ENCODE data around the gene ZNF836.
"Not testable (repeated sequence)": the region's sequence is repeated elsewhere in the genome, so short reads cannot be mapped to it uniquely, and the experiment has no call there.

Gene ZNF836

DNA sequence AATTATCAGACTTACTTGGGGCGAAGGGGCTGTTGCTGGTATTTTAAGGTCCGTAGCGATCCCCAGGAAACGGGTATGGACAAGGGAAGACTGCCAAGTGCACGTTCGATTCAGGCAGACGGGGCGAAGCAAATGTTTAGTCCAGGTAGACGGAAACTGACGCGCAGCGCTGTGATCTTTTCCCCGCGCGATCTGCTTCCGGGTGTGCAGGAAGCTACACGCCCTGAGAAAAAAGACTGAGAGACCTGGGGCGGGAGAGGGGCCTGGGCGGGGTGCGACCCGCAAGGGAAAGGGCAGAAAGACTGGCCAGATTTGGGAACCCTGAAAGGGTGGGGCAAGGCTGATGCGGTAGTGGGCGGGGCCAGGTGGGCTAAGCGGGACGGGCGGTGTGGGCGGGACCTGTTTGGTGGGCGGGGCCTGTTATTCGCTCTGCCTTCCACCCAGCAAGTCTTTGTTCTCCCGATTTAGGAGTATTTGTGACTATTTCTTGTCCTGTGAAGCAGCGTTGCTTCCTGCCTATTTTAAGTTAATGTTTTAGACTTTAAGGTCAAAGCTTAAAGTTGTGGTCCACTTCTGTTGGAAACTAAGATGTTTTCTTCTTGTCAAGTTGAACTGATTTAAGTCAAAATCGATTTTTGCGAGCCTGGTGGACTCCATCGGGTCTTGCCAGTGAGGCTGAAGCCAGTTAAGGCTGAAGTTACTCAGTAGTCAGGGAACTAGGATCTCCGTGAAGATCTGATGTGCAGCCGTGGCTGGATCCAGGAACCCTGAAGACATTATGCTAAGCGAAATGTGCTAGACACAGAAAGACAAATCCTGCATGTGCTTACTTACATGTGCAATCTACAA is at the start of gene ZNF836:
ZNF836 (minus strand) TSS at position 301 of the 849 bp plus-strand sequence. CDS start 3,549 bp downstream, outside the sequence.
- peak; percentile 93 for DNase-seq

DNA sequence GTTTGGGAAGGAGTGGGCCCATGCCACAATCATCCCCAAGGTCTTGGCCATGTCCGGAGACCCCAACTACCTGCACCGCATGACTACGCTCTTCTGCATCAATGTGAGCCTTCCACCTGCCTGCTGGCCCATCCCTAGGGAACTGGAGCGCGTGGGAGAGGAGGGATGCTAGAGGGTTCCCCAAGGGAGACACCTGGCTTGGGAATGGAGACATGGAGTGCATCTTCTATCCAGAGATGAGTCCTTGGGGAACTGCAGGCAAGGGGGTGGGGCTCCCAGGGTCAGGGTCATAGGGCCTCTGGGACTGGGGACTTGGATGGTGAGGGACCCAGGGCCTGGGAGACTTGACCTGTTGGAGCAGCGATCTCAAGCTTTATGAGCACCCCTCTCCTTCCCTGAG is 49.6 kb upstream of the ZNF836 start:
- DNase-seq = no peak

DNA sequence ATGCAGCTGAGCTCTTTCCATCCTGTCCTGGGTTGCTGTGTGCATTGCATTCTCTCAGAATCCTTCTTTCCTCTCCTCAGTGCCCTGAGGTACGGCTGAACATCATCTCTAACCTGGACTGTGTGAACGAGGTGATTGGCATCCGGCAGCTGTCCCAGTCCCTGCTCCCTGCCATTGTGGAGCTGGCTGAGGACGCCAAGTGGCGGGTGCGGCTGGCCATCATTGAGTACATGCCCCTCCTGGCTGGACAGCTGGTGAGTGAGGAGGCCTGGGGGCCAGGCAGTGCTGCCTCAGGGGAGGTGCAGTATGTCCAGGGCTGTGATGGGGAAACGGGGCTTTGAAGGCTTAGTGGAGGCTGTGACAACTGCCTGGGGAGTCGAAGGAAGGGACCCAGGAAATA is 48.2 kb upstream of the ZNF836 start:
- DNase-seq = no peak

DNA sequence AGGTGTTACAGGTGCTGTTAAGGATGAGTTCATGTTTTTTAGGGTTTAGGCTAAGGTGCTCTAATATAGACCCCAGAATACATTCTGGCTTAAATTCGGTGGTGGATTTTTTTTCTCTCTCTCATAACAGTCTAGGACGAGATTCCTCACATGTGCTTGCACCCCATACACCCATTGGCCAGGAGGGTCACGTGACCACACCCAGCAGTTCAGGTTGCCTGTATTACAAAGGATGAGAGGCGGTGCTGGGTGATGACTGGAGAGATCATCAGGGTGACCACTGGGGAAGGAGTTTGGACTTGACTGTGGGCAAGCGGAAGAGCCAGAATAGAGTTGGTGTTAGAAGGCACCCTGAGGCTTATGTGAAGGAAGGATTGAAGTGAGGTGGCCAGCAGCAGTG is 46.2 kb upstream of the ZNF836 start:
- DNase-seq = no peak

DNA sequence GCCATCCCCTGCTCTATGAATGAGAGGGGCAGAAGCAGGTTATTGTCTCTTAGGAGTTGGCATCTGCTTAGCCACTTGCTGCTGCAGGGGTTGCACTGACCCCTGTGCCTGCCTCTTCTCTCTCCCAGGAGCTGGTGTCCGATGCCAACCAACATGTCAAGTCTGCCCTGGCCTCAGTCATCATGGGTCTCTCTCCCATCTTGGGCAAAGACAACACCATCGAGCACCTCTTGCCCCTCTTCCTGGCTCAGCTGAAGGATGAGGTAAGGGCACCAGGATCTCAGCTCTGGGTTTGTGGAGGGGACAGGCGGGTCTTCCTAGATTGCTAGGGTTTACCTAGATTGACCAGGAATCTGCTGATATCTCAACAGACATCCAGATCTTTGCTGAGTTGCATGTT is 45.0 kb upstream of the ZNF836 start:
- DNase-seq = no peak

DNA sequence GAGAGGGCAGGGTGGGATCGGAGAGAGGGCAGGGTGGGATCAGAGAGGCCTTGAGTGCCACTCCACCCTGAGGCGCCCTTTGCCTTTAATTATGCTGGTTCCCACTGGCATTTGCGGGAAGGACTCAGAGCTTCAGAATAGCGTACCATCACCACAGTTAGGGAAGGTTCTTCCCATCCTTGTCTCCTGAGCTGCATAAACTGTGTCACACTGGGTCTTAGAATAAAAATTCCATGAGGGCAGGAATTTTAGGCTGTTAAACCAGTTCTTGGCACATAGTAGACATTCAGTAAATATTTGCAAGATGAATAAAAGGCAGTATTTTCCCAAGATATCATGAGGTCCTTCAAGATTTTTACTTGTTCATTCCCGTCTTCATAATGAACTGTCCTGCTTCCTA is 42.8 kb upstream of the ZNF836 start:
- no peak for DNase-seq

DNA sequence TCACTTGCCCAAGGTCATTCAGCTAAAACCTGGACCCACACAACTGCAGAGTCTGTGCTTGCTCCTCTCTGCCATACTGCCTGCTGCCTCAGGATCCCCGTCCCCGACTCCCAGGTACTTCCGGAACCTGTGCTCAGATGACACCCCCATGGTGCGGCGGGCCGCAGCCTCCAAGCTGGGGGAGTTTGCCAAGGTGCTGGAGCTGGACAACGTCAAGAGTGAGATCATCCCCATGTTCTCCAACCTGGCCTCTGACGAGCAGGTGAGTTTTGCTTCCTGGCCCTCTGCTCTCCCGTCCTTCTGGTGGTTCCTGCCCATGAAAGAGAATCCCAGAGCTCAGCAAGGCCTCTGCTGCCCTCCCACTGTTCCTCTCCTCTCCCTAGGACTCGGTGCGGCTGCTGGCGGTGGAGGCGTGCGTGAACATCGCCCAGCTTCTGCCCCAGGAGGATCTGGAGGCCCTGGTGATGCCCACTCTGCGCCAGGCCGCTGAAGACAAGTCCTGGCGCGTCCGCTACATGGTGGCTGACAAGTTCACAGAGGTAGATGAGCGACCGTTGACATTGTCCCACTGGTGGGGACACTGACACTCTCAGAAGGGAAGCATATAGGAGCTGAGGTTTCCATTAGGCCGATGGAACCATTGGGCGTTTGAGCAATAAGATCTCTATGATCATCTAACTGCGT is 41.3 kb upstream of the ZNF836 start:
- no peak for DNase-seq

DNA sequence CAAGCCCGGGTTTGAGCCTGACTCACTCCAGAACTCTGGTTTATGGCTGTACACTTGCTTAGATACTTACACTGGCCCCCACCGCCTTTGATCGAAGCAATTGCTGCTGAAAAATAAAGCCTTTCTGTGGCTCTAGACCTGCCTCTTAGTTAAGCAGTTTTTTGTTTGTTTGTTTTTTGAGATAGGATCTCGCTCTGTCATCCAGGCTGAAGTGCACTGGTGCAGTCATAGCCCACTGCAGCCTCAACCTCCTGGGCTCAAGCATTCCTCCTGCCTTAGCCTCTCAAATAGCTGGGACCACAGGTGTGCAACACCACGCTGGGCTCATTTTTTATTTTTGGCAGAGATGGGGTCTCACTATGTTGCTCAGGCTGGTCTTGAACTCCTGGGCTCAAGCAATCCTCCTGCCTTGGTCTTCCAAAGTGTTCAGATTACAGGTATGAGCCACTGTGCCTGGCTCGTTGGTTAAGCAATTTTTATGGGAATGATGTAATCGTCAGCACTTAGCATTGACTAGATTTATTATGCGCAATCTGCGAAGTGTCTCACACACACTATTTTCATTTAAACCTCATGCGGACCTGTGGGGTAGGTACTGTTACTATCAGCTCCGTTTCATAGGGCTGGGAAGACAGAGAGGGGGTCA is 40.6 kb upstream of the ZNF836 start:
- DNase-seq = no peak

DNA sequence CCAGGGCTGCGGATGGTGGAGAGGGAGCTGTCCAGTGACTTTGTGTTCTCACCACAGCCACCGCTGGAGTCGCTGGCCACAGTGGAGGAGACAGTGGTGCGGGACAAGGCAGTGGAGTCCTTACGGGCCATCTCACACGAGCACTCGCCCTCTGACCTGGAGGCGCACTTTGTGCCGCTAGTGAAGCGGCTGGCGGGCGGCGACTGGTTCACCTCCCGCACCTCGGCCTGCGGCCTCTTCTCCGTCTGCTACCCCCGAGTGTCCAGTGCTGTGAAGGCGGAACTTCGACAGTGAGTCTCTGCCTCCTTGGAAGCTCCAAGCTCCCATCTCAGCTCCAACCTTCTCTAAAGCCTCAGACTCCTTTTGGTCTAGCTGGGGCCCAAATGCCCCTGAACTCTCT is 39.8 kb upstream of the ZNF836 start:
- no peak for DNase-seq

DNA sequence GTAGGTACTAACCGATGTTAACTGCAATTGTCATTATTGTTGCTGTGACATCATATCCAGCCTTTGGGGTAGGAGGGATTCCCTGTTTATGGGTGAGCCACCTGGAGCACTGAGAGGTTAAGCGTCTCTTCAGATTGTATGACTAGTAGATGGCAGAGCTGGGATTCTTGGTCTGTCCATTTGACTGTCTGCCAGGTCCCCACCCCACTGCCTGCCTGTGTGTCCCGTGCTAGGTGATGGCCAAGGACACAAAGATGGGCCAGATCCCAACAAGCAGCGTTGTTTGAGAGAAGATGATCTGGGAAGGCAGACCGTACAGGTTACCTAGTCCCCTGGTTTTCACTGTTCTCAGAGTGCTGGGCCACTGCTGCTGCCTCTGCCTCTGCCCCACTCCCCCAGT is 35.1 kb upstream of the ZNF836 start:
- DNase-seq = no peak

DNA sequence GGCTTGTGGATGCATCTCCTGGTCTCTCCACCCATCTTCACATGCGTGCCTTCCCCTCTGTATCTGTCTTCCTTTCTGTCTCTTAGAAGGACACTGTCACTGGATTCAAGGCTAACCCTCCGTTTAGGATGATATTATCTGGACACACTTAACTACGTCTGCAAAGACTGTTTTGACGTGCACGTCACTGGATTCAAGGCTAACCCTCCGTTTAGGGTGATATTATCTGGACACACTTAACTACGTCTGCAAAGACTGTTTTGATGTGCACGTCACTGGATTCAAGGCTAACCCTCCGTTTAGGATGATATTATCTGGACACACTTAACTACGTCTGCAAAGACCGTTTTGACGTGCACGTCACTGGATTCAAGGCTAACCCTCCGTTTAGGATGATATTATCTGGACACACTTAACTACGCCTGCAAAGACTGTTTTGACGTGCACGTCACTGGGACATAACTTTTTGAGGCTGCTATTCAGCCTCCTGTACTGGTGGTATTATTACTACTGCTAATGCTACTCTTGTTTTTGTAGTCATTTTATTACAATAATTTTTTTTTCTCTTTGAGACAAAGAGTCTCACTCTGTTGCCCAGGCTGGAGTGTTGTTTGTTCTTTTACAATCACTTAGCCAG is 29.5 kb upstream of the ZNF836 start:
- not testable (repeated sequence) for DNase-seq

DNA sequence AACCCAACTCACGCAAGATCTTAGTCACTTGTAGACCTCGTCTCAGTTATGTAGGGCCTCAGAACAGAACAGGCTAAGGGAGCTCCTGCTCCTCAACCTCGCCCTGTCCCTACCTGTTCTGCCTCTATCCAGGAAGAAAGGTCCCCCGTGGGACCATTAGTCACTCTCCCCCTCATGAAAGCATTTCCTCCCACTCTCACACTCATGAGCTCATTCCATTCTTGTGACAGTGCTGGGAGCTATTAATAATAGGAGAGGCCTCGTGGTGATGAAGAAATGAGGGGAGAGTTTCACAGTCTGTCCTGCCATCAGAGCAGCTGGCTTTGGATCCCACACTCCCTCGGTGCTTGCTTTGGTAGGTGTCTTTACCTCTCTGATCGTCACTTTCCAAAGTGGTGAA is 28.6 kb upstream of the ZNF836 start:
- no peak for DNase-seq

DNA sequence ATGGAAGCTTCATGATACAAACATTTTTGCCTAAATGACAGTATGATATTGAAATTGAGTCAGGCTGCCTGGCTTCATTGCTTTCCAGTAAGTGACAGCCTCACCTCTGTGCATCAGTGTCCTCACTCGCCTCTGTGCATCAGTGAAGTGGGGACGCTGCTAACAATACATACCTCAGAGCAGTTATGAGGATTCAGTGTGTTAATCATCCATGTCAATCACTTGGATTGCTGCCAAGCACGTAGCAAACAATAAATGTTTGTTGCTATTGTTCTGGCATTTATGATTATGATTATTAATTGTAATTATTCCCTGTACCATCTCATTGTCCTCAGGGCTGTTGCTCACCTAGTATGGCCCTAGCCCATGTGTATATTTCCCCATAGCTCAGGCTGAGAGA is 27.3 kb upstream of the ZNF836 start:
- no peak for DNase-seq

DNA sequence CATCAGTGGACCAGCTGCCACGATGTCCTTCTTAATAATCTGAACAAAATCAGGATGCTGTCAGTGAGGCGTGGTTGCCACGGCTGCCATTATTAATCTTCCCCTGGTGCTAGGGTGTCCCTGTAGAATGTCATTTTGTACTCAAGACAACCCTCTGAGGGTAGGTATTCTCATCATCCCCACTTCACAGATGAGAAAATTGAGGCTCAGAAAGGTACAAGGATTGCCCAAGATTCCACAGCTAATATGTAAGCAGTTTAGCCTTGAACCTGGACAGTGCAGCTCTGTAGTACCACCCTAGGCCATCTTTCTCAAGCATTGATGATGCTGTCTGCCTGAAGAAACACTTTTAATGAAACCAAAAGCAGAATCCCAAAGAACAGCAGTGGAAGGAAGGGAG is 26.5 kb upstream of the ZNF836 start:
- no peak for DNase-seq

DNA sequence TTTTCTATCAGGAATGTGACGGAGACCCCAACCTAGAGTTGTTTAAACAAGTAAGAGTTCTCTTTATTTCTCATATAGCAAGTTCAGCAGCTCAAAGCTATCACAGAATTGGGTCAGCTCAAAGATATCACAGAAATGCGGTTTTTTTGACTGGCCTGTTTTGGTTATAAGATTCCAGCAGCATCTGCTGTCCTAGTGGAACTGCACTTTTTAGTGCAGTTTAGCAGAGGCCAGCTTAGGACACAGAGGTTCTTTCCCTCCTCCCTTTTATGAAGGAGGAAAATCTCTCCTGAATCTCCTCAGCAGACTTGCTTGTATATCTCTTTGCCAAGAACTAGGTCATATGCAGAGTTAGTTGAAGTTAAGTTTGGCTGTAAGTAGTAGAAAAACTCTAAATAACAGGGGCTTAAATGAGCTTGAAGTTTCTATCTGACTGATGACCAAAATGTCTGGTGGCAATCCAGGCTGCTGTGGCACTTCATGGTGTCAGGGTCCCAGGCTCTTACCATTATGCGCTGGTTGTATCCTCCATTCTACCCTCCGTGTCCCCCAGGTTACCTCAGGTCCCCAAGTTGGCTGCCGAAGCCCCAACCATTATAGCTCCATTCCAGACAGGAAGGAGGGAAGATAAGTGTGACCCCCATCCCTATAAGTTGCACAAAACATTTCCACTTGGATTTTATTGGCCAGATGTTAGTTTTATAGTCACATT is 25.0 kb upstream of the ZNF836 start:
- DNase-seq = no peak

DNA sequence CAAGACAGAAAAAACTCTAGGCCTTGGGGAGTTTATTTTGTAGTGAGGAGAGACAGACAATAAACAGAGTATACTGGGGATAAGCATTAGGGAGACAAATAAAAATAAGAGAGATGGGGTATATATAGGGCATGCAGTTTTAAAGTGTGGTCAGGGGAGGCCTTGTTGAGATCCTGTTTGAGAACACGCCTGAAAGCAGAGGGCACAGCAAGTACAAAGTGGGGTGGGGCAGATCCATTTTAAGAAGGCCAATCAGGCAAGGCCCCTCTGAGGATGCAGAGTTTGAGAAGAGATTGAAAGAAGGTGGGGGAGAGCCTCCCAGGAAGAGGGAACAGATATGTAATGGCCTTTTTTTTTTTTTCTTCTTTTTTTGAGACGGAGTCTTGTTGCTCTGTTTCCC is 20.5 kb upstream of the ZNF836 start:
- no peak for DNase-seq

DNA sequence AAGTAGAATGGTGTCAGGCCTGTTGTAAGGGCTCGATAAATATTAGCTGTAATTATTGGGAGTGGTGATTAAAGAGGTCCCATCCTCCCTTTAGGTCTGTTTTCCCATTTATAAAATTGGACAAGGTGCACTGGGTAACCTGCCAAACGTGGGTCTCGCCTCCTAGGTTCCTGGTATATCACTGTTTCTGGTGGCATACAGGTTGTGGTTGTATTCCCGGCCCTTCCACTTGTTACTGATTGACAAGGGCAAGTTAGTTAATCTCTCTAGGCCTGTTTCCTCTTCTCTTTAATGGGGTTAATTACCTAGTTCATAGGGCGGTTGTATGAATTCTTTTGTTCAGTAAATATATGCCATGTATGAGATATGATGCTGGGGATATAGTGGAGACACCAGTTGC is 20.0 kb upstream of the ZNF836 start:
- DNase-seq = no peak

DNA sequence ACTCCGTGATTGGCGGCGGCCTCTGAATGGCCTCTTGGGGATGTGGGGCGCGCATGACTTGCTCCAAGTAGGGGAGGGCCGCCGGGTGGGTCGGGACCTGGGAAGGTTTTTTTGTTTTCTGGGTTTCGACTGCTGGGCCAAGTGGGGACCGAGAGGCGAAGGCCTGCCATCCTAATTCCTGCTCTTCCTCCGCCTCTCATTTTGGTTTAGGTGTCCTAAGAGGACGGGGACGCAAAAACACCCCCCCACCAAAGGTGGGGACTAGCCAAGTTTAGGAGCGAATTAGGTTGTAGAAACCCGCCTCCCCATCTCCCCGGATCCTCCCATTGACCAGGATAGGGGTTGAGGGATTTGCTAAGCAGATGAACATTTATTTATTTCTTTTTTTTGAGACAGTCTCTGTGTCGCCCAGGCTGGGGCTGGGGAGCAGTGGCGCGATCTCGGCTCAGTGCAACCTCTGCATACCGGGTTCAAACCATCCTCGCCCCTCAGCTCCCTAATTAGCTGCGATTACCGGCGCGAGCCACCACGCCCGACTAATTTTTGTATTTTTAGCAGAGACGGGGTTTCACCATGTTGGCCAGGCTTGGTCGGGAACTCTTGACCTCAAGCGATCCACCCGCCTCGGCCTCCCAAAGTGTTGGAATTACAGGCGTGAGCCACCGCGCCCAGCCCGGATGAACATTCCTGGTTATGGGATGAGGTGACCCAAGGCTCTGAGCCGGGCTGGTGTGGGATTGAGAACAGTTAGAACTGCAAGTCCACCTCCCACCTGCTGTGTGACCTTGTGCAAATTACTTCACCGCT is 19.3 kb upstream of the ZNF836 start:
- no peak for DNase-seq

DNA sequence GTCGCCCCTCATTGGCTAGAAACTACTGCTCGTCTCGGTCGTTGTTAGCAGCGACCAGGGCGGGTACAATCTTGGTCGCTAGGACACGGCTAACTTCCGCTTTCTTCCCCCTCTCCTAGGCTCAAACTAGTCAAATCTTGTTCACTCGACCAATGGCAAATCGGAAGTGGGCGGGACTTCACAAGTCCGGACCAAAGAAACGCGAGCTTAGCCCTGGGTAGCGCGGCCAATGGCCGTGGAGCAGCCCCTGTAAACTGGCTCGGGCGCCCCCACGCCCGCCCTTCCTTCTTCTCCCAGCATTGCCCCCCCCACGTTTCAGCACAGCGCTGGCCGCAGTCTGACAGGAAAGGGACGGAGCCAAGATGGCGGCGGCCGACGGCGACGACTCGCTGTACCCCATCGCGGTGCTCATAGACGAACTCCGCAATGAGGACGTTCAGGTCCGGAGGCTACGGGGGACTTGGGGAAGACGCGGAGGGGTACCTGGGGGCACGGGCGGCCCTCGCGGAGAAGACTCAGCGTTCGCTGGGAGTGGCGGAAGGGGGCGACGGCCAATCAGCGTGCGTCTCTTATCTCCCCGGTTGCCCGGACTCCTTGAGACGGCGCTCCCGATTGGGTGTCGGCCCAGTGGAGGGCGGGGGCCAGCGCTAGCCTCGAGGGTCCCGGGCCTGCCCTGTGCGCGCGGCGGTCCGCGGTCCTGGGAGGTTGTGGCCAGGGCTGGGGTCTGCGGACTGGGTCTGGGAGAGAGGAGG is 18.5 kb upstream of the ZNF836 start, which contains the start of gene PPP2R1A:
PPP2R1A (plus strand) TSS at position 318 of the 752 bp plus-strand sequence; CDS start at position 363, 45 bp downstream.
- DNase-seq = peak; percentile 98

DNA sequence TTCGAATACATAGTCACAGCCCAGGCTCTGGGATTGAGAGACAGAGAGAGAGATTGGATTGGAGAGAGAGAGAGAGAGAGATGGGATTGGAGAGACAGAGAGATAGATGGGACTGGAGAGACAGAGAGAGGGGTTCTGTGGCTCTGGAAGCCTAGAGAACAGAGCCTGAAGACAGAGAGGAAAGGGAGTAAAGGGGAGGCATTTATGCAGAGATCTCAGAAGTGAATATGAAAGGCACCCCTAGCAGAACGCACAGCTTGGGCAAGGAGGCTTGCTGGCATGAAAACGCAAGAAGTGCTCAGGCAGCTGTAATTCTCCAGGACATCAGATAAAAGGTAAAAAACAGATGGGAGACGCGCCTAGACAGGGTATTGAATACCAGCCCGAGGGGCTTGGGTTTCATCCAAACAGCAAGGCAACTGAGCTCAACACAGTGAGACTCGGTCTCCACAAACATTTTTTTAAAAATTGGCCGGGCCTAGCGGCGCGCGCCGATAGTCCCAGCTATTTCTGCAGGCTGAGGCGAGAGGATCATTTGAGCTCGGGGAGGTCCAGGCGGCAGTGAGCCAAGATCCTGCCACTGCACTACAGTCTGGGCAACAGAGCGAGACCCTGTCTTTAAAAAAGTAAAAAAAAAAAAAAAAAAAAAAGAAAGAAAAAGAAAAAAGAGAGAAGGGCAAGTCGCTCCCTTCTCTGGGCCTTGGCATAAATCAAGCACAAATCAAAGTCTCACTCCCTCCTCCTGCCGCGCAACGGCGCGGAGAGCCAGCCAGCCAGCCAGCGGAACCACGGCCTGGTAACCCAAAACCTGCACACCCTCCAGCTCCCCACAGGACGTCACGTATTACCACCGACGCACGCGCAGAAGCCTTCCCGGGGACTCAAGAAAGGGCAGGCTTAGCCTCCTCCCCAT is 17.7 kb upstream of the ZNF836 start:
- DNase-seq = peak; percentile 97

All from stimulated activated CD4-positive, alpha-beta T cell treated with anti-CD3 and anti-CD28 coated beads, Interleukin-15, amount 100 ng/mL, for 24 hours (primary cell).